CD14-positive monocyte (primary cell): ENCODE measurements around the gene HOXA2. TPM values are rescaled to one million over a fixed set of nuclear protein-coding genes. Genes with fewer than 3 reads are reported as not detected.

ENCODE experiments used
- DNase-seq, 3 donors: peaks; one replicate each; pipeline ENCODE4 v3.0.0-alpha.2; 2011 to 2022
- H2AFZ ChIP-seq: 2 replicates; pipeline ENCODE4 v1.6.0; 2012; ENCODE audit warnings: mild to moderate bottlenecking, low read depth, low read length, inconsistent platforms; ENCODE audit not compliant: insufficient read depth, poor library complexity, severe bottlenecking
- H3K27ac ChIP-seq, 2 donors: 1 replicate in 1 of 2; 2 replicates in 1 of 2; pipeline ENCODE4 v1.5.1; 2012 to 2013; ENCODE audit warnings: low read length in 2 of 2, control low read depth in 1 of 2, inconsistent platforms in 1 of 2, low read depth in 1 of 2, mild to moderate bottlenecking in 1 of 2
- H3K27me3 ChIP-seq, 2 donors: one replicate each; pipeline versions ENCODE4 v1.6.0 to v1.6.1; 2011 to 2013; ENCODE audit warnings: low read length in 2 of 2; ENCODE audit not compliant: control insufficient read depth in 2 of 2, insufficient read depth in 2 of 2
- H3K36me3 ChIP-seq, 2 donors: replicated peaks in 1 of 2; 1 replicate in 1 of 2; 2 replicates in 1 of 2; pipeline versions ENCODE4 v1.5.1 to v1.6.1; 2012 to 2013; ENCODE audit warnings: low read length in 2 of 2, control low read depth in 1 of 2, inconsistent platforms in 1 of 2, mild to moderate bottlenecking in 1 of 2; ENCODE audit not compliant: insufficient read depth in 2 of 2, control insufficient read depth in 1 of 2
- H3K4me1 ChIP-seq, 2 donors: 1 replicate in 1 of 2; 2 replicates in 1 of 2; pipeline versions ENCODE4 v1.5.1 to v1.6.1; 2012 to 2013; ENCODE audit warnings: low read length in 2 of 2, control low read depth in 1 of 2, inconsistent platforms in 1 of 2, mild to moderate bottlenecking in 1 of 2, moderate library complexity in 1 of 2; ENCODE audit not compliant: insufficient read depth in 2 of 2, control insufficient read depth in 1 of 2
- H3K4me2 ChIP-seq: replicated peaks from 2 replicates; pipeline ENCODE3; 2012; ENCODE audit warnings: low read length, moderate library complexity, mild to moderate bottlenecking; ENCODE audit not compliant: poor library complexity, severe bottlenecking; ENCODE audit errors: extremely low read depth
- H3K4me3 ChIP-seq, 3 experiments: fragments of 200-600 bp in 1 of 3; sonication (generic) in 1 of 3; replicated peaks in 1 of 3; 1 replicate in 2 of 3; 2 replicates in 1 of 3; pipeline ENCODE4 v1.5.1; 2011 to 2013; ENCODE audit warnings: low read length in 3 of 3, mild to moderate bottlenecking in 3 of 3, control low read depth in 2 of 3, low read depth in 2 of 3, inconsistent platforms in 1 of 3, moderate library complexity in 1 of 3
- H3K79me2 ChIP-seq: 2 replicates; pipeline ENCODE4 v1.6.0; 2012; ENCODE audit warnings: mild to moderate bottlenecking, control low read depth, inconsistent platforms, low read length, moderate library complexity; ENCODE audit not compliant: insufficient read depth
- H3K9ac ChIP-seq: 2 replicates; pipeline ENCODE4 v1.6.0; 2017; ENCODE audit warnings: low read length, mild to moderate bottlenecking; ENCODE audit not compliant: insufficient read depth, poor library complexity, severe bottlenecking
- H3K9me3 ChIP-seq, 2 donors: replicated peaks in 1 of 2; 1 replicate in 1 of 2; 2 replicates in 1 of 2; pipeline versions ENCODE4 v1.5.1 to v1.6.1; 2012 to 2013; ENCODE audit warnings: low read length in 2 of 2, control low read depth in 1 of 2; ENCODE audit not compliant: control insufficient read depth in 1 of 2, insufficient read depth in 1 of 2
- H4K20me1 ChIP-seq: 2 replicates; pipeline ENCODE4 v1.6.0; 2012; ENCODE audit warnings: mild to moderate bottlenecking, low read length, control low read depth, moderate library complexity; ENCODE audit not compliant: insufficient read depth
- H3K27ac Mint-ChIP-seq, 7 donors: one replicate each; pipeline ENCODE4 v1.8.0; 2020; ENCODE audit warnings: mild to moderate bottlenecking in 7 of 7, mixed read lengths in 7 of 7, moderate library complexity in 6 of 7, inconsistent platforms in 2 of 7
- H3K27me3 Mint-ChIP-seq, 3 donors: one replicate each; pipeline ENCODE4 v1.8.0; 2021 to 2022; ENCODE audit warnings: low read depth in 3 of 3, mild to moderate bottlenecking in 3 of 3, mixed read lengths in 3 of 3, moderate library complexity in 3 of 3, inconsistent platforms in 1 of 3
- H3K36me3 Mint-ChIP-seq, 2 donors: one replicate each; pipeline ENCODE4 v1.8.0; 2020; ENCODE audit warnings: mixed read lengths in 2 of 2, inconsistent platforms in 1 of 2, mild to moderate bottlenecking in 1 of 2
- H3K4me1 Mint-ChIP-seq: one replicate; pipeline ENCODE4 v1.8.0; 2020; ENCODE audit warnings: mild to moderate bottlenecking, mixed read lengths
- H3K4me3 Mint-ChIP-seq, 2 donors: one replicate each; pipeline ENCODE4 v1.8.0; 2020; ENCODE audit warnings: mild to moderate bottlenecking in 2 of 2, mixed read lengths in 2 of 2, moderate library complexity in 1 of 2
- H3K9me3 Mint-ChIP-seq, 7 donors: one replicate each; pipeline ENCODE4 v1.8.0; 2020 to 2022; ENCODE audit warnings: mixed read lengths in 7 of 7, mild to moderate bottlenecking in 6 of 7, moderate library complexity in 6 of 7, inconsistent platforms in 2 of 7
- WGBS: methylation state at CpG from one replicate; pipeline ENCODE4 v1.1.5; 2013; ENCODE audit warnings: missing lambda C conversion rate; ENCODE audit not compliant: insufficient coverage; 5-methylcytosine and 5-hydroxymethylcytosine counted together
- intact Hi-C, 2 donors: fragments of 100-400 bp; cut with micrococcal nuclease; formaldehyde crosslinking; loops; one replicate each; pipeline versions ENCODE4 v1.15.0 to v1.15.1; 2023
- polyA plus RNA-seq, 3 donors: library from polyadenylated mRNA; depleted of rRNA in 1 of 3; unstranded in 2 of 3; stranded (reverse) in 1 of 3; fragments of 300-500 nt in 2 of 3; fragments of >200 nt in 1 of 3; fragmentation: Illumina TruSeq in 2 of 3; gene quantifications; 1 replicate in 2 of 3; 2 replicates in 1 of 3; pipeline ENCODE4 v1.2.3, GENCODE V29; 2012 to 2021
- TF ChIP-seq, protein P1 (sequence below): fragments of 200-600 bp; IDR thresholded peaks from one replicate; pipeline ENCODE4 v1.8.0; 2022; ENCODE audit warnings: antibody characterized with exemption, mild to moderate bottlenecking

Gene HOXA2
- polyA plus RNA-seq, 3 donors: not detected

DNA sequence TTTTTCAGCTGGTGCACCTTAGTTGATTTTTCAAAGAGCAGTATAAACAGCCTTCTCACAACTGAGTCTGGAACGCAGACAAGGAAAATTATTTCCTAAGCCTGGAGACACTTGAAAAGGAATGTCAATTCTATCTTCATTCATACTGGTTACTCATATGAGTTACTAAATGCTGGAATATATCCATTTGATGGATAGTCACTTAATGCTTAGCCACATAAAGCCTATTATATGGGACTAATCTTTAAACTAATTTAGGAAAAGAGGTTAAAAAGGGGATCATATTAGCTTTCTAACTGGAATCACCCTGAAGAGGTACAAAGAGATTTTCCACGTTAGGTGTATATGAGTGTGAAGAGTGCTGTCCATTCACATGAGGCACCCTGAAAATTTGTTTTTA lies 29.7 kb upstream of the HOXA2 start:
- H2AFZ ChIP-seq: no peak overlapping the region
- H3K36me3 ChIP-seq: no peaks in the 10 kb centered on the region
- intact Hi-C loops: no loop called here
- H3K9me3 ChIP-seq: no peaks in the 10 kb centered on the region
- H3K4me3 ChIP-seq: no peak overlapping the region
- WGBS: no CpG with 5 or more reads among the region's 2 CpGs
- Mint-ChIP-seq H3K4me3 (no peak overlapping the region), H3K36me3 (peaks cover 0 to 4% of the 10 kb centered on the region in 2 donors), H3K4me1 (peaks cover 38% of the 10 kb centered on the region), H3K9me3 (peaks cover 0 to 9% (median 0%) of the 10 kb centered on the region in 7 donors), H3K27me3 (peaks cover 8 to 24% (median 10%) of the 10 kb centered on the region in 3 donors), H3K27ac (no peak overlapping the region)
- H3K4me1 ChIP-seq: peaks cover 15 to 34% of the 10 kb centered on the region in 2 donors
- H3K4me2 ChIP-seq: no peak overlapping the region
- TF ChIP-seq, protein P1, sequence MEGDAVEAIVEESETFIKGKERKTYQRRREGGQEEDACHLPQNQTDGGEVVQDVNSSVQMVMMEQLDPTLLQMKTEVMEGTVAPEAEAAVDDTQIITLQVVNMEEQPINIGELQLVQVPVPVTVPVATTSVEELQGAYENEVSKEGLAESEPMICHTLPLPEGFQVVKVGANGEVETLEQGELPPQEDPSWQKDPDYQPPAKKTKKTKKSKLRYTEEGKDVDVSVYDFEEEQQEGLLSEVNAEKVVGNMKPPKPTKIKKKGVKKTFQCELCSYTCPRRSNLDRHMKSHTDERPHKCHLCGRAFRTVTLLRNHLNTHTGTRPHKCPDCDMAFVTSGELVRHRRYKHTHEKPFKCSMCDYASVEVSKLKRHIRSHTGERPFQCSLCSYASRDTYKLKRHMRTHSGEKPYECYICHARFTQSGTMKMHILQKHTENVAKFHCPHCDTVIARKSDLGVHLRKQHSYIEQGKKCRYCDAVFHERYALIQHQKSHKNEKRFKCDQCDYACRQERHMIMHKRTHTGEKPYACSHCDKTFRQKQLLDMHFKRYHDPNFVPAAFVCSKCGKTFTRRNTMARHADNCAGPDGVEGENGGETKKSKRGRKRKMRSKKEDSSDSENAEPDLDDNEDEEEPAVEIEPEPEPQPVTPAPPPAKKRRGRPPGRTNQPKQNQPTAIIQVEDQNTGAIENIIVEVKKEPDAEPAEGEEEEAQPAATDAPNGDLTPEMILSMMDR: no peak
- no peaks in the 10 kb centered on the region for H4K20me1 ChIP-seq
- no peak overlapping the region for H3K27ac ChIP-seq
- no peak for DNase-seq
- no peak overlapping the region for H3K9ac ChIP-seq
- no peaks in the 10 kb centered on the region for H3K79me2 ChIP-seq
- H3K27me3 ChIP-seq: peaks cover 6 to 18% of the 10 kb centered on the region in 2 donors

DNA sequence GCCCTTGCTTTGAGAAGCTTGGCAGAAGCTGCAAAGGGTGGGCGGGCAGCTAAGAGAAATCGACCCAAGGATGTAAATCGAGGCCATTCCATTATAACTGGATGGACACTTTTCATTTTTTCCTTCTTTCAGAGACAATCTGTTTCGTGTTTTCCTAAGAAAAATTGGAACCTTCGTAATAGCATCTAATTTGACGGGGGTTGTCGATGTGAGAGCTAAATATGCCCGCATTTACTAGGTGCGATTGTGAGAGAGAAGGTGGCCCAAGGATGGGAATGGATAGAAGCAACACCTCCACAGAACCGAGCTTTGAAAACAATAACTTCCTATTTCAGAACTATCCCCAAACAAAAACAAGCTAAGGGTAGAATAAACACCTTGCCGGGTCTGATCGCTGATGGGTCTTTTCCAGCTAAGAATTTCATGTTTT lies 28.9 kb upstream of the HOXA2 start:
- Histone ChIP-seq H3K4me3 (peak overlapping the region; percentile 47 to 78 (median 76)), H3K4me1 (peaks cover 10 to 27% of the 10 kb centered on the region in 2 donors), H3K4me2 (peak overlapping the region; percentile 76), H3K79me2 (no peaks in the 10 kb centered on the region), H3K36me3 (no peaks in the 10 kb centered on the region), H3K27ac (peak overlapping the region in 1 of 2 donors; percentile 86), H4K20me1 (no peaks in the 10 kb centered on the region), H2AFZ (peak overlapping the region; percentile 95), H3K27me3 (peaks cover 2 to 10% of the 10 kb centered on the region in 2 donors), H3K9me3 (no peaks in the 10 kb centered on the region), H3K9ac (peak overlapping the region; percentile 79)
- WGBS: 40% methylated on average over 3 of the region's 12 CpGs
- H3K27ac Mint-ChIP-seq: peak overlapping the region in 5 of 7 donors; percentile 45 to 91 (median 84)
- intact Hi-C loops: no loop called here
- TF ChIP-seq, protein P1: no peak
- peak overlapping the region; percentile 80 to 82 for H3K4me3 Mint-ChIP-seq
- peaks cover 0 to 9% (median 0%) of the 10 kb centered on the region in 7 donors for H3K9me3 Mint-ChIP-seq
- H3K4me1 Mint-ChIP-seq: peaks cover 32% of the 10 kb centered on the region
- H3K36me3 Mint-ChIP-seq: peaks cover 0 to 4% of the 10 kb centered on the region in 2 donors
- peaks cover 8 to 17% (median 10%) of the 10 kb centered on the region in 3 donors for H3K27me3 Mint-ChIP-seq
- no peak for DNase-seq
